T-helper 1 cell (primary cell): ENCODE results near the gene LRRC4.

ENCODE experiments used
- DNase-seq, 5 donors: peaks; one replicate each; pipeline ENCODE4 v3.0.0-alpha.2; 2012 to 2020

The LRRC4 gene

GRCh38 chr7:128029405-128029995, 1.7 kb downstream of the LRRC4 start:
- DNase-seq = no peak

GRCh38 chr7:128027485-128027980, 3.7 kb downstream of the LRRC4 start:
- no peak for DNase-seq

GRCh38 chr7:128026551-128026950, 4.7 kb downstream of the LRRC4 start:
- no peak for DNase-seq

GRCh38 chr7:128025819-128026218, 5.4 kb downstream of the LRRC4 start:
- DNase-seq = no peak

- DNase-seq = no peak
These were observed 5.9 kb downstream of the LRRC4 start for GRCh38 chr7:128025380-128025779.

- no peak for DNase-seq
These were observed 7.1 kb downstream of the LRRC4 start for GRCh38 chr7:128024151-128024550.

- DNase-seq = no peak
These were observed 8.4 kb downstream of the LRRC4 start for GRCh38 chr7:128022631-128023532.

- DNase-seq = no peak
These were observed 9.9 kb downstream of the LRRC4 start for GRCh38 chr7:128021366-128021765.

GRCh38 chr7:128020159-128020558, 11.1 kb downstream of the LRRC4 start:
- DNase-seq = peak in 1 of 5 donors; percentile 8

- no peak for DNase-seq
These were observed 11.9 kb downstream of the LRRC4 start for GRCh38 chr7:128019288-128019687.

GRCh38 chr7:128017862-128018845, 13.1 kb downstream of the LRRC4 start:
- DNase-seq = no peak

GRCh38 chr7:128017460-128017859, 13.8 kb downstream of the LRRC4 start:
- no peak for DNase-seq

GRCh38 chr7:128014811-128015210, 16.4 kb downstream of the LRRC4 start:
- no peak for DNase-seq

GRCh38 chr7:128011131-128011661, 20.0 kb downstream of the LRRC4 start:
- no peak for DNase-seq

- no peak for DNase-seq
These were observed 20.7 kb downstream of the LRRC4 start for GRCh38 chr7:128010391-128011127.

GRCh38 chr7:128008744-128009143, 22.5 kb downstream of the LRRC4 start:
- DNase-seq = no peak

- no peak for DNase-seq
These were observed 23.1 kb downstream of the LRRC4 start for GRCh38 chr7:128008141-128008540.

- no peak for DNase-seq
These were observed 23.9 kb downstream of the LRRC4 start for GRCh38 chr7:128007303-128007680.

- DNase-seq = no peak
These were observed 24.5 kb downstream of the LRRC4 start for GRCh38 chr7:128006550-128007302.

GRCh38 chr7:128005759-128006159, 25.5 kb downstream of the LRRC4 start:
- no peak for DNase-seq

GRCh38 chr7:128005117-128005516, 26.1 kb downstream of the LRRC4 start:
- no peak for DNase-seq
